Upper lobe of left lung (tissue), 6 donors: Measurements from ENCODE around the gene DEPP1. TPM values are rescaled to one million over a fixed set of nuclear protein-coding genes. Genes with fewer than 3 reads are reported as not detected.

ENCODE experiments used
- ATAC-seq, 2 donors: fragments of 200-7000 bp; cut with Tn5 transposase; one replicate each; pipeline ENCODE4 v1.9.1; 2022; ENCODE audit warnings: mild to moderate bottlenecking in 2 of 2, moderate library complexity in 2 of 2; ENCODE audit not compliant: low FRiP score in 2 of 2
- DNase-seq, 2 donors: peaks; one replicate each; pipeline ENCODE4 v3.0.0-alpha.2; 2019 to 2020
- H3K27ac ChIP-seq, 4 donors: fragments of 200-600 bp; sonication (generic); one replicate each; pipeline ENCODE4 v1.5.1; 2016 to 2019
- H3K27me3 ChIP-seq, 4 donors: fragments of 200-600 bp; sonication (generic); one replicate each; pipeline ENCODE4 v1.5.1; 2017 to 2019
- H3K36me3 ChIP-seq, 4 donors: fragments of 200-600 bp; sonication (generic); one replicate each; pipeline ENCODE4 v1.5.1; 2016 to 2019
- H3K4me1 ChIP-seq, 4 donors: fragments of 200-600 bp; sonication (generic); one replicate each; pipeline ENCODE4 v1.5.1; 2018 to 2019
- H3K4me3 ChIP-seq, 4 donors: fragments of 200-600 bp; sonication (generic); one replicate each; pipeline ENCODE4 v1.5.1; 2017 to 2019; ENCODE audit warnings: mild to moderate bottlenecking in 2 of 4, moderate library complexity in 1 of 4
- H3K9me3 ChIP-seq, 4 donors: fragments of 200-600 bp; sonication (generic); one replicate each; pipeline ENCODE4 v1.5.1; 2018 to 2019
- EP300 ChIP-seq, 4 donors: sonication (generic); formaldehyde crosslinking; IDR thresholded peaks; one replicate each; pipeline ENCODE4 v1.5.1; 2017; ENCODE audit warnings: antibody characterized with exemption in 4 of 4, control low read depth in 2 of 4
- POLR2A ChIP-seq, 4 donors: fragments of 450-650 bp; IDR thresholded peaks; one replicate each; pipeline ENCODE4 v1.5.1; 2016 to 2017; ENCODE audit warnings: antibody characterized with exemption in 4 of 4, mild to moderate bottlenecking in 2 of 4
- POLR2AphosphoS5 ChIP-seq, 2 donors: sonication (generic); formaldehyde crosslinking; IDR thresholded peaks; one replicate each; pipeline ENCODE4 v1.5.1; 2017; ENCODE audit warnings: antibody characterized with exemption in 2 of 2
- WGBS, 2 donors: methylation state at CpG; one replicate each; pipeline ENCODE4 v1.1.5; 2017 to 2018; 5-methylcytosine and 5-hydroxymethylcytosine counted together
- total RNA-seq, 6 donors: library from RNA; depleted of rRNA in 4 of 6; stranded (reverse); fragments of >200 nt in 4 of 6; gene quantifications; one replicate each; pipeline versions ENCODE4 v1.1.0 to v1.2.1, GENCODE V29; 2016 to 2021
- TF ChIP-seq, protein P1 (sequence below), 6 experiments: fragments of 450-650 bp in 4 of 6; fragments of 200-600 bp in 2 of 6; sonication (generic) in 2 of 6; IDR thresholded peaks; one replicate each; pipeline ENCODE4 v1.5.1; 2016 to 2019; ENCODE audit warnings: antibody characterized with exemption in 6 of 6
- donor health status: DM: no; HTN: no; CAD: no; lungs with moderate emphysema.
- donor health status: DM: no; HTN: yes; CAD: no; lungs with severe emphysema.

The DEPP1 gene
- total RNA-seq, 6 donors from 2014 or later, result 42.0 to 405 (median 95.6) TPM

DNA sequence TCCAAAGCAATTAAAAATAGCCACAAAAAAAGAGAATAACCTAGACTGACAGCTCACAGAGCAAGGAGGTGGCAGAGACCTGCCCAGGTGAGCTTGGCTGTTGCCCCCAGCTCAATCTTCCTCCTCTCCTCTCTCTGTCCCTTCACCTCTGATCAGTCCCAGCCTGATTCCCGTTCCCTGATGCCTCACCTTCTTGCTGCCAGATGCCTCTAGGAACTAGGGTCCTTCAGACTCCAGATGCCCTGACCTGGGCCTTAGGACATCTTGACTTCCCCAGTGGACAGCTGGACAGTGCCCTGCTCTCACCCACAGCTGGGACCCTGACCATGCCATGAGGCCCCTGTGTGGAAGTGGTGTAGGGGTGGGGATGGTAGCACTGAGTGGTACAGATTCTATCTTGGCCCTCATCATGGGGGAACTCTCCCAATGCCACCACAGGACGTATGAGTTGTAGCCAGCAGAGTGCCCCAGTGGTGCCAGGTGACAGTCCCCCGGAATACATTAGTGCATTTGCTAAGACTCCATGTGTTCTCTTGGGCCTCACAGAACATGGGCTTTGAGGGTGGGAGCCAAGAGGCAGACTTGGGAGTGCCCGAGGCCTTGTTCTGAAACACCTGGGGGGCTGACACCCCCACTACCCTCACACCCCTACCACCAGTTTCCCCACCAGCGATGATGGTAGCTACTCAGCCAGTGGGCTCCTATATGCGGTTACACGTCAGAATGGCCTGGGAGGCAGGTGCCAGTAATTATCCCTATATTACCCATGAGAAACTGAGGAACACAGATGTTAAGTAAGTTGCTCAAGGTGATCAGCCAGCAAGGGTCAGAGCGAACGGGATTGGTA is 2.0 kb downstream of the DEPP1 start:
- peak overlapping the region; percentile 51 to 75 (median 72) for H3K4me3 ChIP-seq
- ATAC-seq, result no peak
- peaks cover 0 to 32% (median 12%) of the 10 kb centered on the region in 4 donors for H3K36me3 ChIP-seq
- DNase-seq, result no peak
- TF ChIP-seq POLR2AphosphoS5 (IDR thresholded peaks at IDR 0.05), result peak; percentile 33 to 64
- no peak for TF ChIP-seq EP300 (IDR thresholded peaks at IDR 0.05)
- no peaks in the 10 kb centered on the region for H3K9me3 ChIP-seq
- WGBS, 2 donors, result 71% methylated on average over 9 of the region's 9 CpGs
- no peaks in the 10 kb centered on the region for H3K27me3 ChIP-seq
- H3K4me1 ChIP-seq, result peaks cover 60 to 85% (median 74%) of the 10 kb centered on the region in 4 donors
- H3K27ac ChIP-seq, result peak overlapping the region; percentile 80 to 92 (median 88)

DNA sequence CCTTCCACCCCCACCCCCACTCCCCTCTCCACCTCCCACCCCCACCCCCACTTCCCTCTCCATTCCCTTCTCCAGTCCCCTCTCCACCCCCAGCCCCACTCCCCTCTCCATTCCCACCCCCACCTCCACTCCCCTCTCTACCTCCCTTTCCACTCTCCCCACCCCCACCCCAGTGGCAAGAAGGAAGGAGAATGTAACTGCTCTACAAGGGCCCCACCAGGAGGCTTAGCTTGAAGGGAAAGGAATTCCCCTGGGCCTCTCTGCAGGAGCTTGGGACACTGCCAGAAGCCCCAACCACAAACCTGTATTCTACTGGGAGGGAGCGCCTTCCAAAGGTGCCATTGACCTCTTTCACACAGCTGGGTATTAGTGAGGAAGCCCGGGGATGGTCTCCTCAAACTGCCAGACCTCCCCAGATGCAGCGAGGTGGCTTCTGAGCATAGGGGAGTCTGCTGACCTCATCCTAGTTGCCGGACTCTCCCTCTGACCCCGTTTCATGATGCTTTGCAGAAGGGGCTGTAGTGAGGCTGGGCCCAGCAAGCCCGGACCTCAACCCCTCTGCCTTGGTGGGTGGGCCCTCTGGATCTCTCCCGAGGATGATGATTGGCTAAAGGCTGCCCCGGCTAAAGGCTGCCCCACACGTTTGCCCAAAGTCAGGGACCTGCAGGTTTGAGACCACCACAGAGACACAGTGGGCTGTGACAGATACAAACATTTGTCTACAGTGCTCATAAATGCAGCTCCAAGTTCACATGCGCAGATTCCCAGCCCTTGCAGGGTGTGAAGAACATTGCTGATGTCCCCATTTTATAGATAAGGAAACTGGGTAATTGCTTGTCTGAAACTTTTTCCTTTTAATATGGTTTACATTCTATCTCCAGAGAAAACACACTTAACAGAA is 2.9 kb downstream of the DEPP1 start:
- H3K4me1 ChIP-seq, result peaks cover 51 to 76% (median 67%) of the 10 kb centered on the region in 4 donors
- ATAC-seq, result no peak
- 30 to 78% methylated on average over 1 to 10 of the region's 10 CpGs for WGBS, 2 donors
- TF ChIP-seq EP300 (IDR thresholded peaks at IDR 0.05), result peak in 1 of 4 donors; percentile 14
- peak in 1 of 2 donors; percentile 76 for TF ChIP-seq POLR2AphosphoS5 (IDR thresholded peaks at IDR 0.05)
- TF ChIP-seq POLR2A (IDR thresholded peaks at IDR 0.05), result peak in 2 of 4 donors; percentile 12 to 31
- TF ChIP-seq, protein P1, sequence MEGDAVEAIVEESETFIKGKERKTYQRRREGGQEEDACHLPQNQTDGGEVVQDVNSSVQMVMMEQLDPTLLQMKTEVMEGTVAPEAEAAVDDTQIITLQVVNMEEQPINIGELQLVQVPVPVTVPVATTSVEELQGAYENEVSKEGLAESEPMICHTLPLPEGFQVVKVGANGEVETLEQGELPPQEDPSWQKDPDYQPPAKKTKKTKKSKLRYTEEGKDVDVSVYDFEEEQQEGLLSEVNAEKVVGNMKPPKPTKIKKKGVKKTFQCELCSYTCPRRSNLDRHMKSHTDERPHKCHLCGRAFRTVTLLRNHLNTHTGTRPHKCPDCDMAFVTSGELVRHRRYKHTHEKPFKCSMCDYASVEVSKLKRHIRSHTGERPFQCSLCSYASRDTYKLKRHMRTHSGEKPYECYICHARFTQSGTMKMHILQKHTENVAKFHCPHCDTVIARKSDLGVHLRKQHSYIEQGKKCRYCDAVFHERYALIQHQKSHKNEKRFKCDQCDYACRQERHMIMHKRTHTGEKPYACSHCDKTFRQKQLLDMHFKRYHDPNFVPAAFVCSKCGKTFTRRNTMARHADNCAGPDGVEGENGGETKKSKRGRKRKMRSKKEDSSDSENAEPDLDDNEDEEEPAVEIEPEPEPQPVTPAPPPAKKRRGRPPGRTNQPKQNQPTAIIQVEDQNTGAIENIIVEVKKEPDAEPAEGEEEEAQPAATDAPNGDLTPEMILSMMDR (IDR thresholded peaks at IDR 0.05), result no peak
- H3K9me3 ChIP-seq, result no peaks in the 10 kb centered on the region
- peak overlapping the region; percentile 80 to 92 (median 88) for H3K27ac ChIP-seq
- H3K27me3 ChIP-seq, result no peaks in the 10 kb centered on the region
- peak overlapping the region; percentile 16 to 75 (median 60) for H3K4me3 ChIP-seq
- peak in 1 of 2 donors; percentile 85 for DNase-seq
- H3K36me3 ChIP-seq, result peaks cover 0 to 41% (median 19%) of the 10 kb centered on the region in 4 donors

DNA sequence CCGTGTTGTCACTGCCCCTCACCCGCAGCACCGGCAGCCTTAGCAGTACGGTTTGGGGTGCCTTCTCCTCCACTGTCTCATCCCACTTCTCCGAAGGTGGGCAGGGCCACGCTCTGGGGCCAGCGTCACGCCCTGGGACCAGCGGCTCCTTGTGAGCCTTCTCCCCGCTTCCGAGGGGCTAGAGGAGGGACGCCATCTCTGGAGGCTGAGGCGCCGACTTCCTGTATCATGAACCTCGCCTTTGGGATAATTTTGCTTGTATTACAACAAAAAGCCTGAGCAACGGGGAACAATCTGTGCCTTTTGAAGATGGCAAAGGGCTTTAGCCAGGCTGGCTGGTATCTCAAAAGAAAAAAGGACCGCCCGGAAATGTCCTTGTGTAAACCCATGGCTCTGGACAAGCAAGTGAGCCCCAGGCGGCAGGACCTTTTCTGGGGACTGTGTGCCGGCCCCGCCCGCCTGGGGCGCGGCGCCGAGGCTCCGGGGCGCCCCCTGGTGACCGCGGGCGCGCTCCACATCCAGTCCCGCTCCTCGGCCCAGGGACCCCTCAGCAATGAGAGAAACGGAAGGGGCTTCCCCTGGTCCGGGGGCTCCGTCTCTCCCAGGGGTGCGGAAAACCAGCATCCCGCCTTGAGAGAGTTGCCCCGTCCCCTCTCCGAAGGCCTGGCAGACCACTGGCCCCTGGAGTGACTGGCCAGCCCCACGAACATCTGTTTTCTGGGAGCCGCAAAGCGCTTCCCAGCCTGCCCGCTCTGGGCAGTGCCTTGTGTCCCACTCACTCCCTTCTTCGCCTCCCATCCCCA is 3.8 kb downstream of the DEPP1 start:
- 4 to 10% methylated on average over 21 to 26 of the region's 46 CpGs for WGBS, 2 donors
- H3K27me3 ChIP-seq, result no peaks in the 10 kb centered on the region
- DNase-seq (peak; percentile 89 to 95), ATAC-seq (peak; percentile 87 to 93)
- H3K4me1 ChIP-seq, result peaks cover 42 to 68% (median 58%) of the 10 kb centered on the region in 4 donors
- TF ChIP-seq POLR2AphosphoS5 (IDR thresholded peaks at IDR 0.05), result peak; percentile 4 to 66
- TF ChIP-seq POLR2A (IDR thresholded peaks at IDR 0.05), result peak in 2 of 4 donors; percentile 17 to 41
- TF ChIP-seq, protein P1 (IDR thresholded peaks at IDR 0.05), result peak; percentile 96 to 98 (median 97)
- no peak for TF ChIP-seq EP300 (IDR thresholded peaks at IDR 0.05)
- H3K9me3 ChIP-seq, result no peaks in the 10 kb centered on the region
- H3K36me3 ChIP-seq, result peaks cover 2 to 49% (median 19%) of the 10 kb centered on the region in 4 donors
- H3K27ac ChIP-seq, result peak overlapping the region; percentile 78 to 92 (median 88)
- peak overlapping the region in 3 of 4 donors; percentile 27 to 75 (median 70) for H3K4me3 ChIP-seq

DNA sequence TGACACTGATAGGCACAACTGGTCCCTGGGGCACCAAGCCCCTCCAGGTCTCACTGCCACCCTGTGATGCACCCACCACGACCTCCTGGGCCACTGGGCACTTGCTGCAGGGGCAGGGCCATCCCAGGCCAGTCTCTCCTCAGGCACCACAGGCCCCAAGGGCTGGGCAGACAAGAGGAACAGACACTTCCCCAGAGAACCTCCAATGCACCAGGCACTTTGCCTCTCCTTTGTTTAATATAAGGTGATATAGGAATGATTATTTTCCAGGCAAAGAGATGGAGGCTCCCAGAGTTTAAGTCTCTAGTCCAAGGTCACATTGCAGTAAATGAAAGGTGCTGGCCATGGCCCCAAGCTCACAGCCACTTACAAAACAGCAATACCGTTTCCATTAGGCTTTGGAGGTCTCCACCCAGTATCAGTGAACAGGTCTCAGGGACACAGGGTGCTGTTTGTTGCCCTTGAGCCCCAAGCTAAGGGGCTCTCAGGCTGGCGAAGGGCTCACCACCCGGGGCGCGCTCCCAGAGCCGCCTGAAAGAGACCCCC is 4.5 kb downstream of the DEPP1 start:
- TF ChIP-seq, protein P1 (IDR thresholded peaks at IDR 0.05), result no peak
- 40% methylated on average over 7 of the region's 7 CpGs; no CpG with 5 or more reads in 1 of the 2 donors for WGBS, 2 donors
- peaks cover 36 to 63% (median 54%) of the 10 kb centered on the region in 4 donors for H3K4me1 ChIP-seq
- no peak for DNase-seq
- no peak for ATAC-seq
- peaks cover 2 to 50% (median 19%) of the 10 kb centered on the region in 4 donors for H3K36me3 ChIP-seq
- peak overlapping the region; percentile 78 to 92 (median 88) for H3K27ac ChIP-seq
- no peaks in the 10 kb centered on the region for H3K9me3 ChIP-seq
- H3K4me3 ChIP-seq, result peak overlapping the region in 3 of 4 donors; percentile 27 to 75 (median 70)
- H3K27me3 ChIP-seq, result no peaks in the 10 kb centered on the region
